Common myeloid progenitor, CD34-positive (primary cell): ENCODE data around the gene ZFAND3.
A peak's percentile ranks its signal among the peaks of the same experiment; 100 is the strongest.

Experiments used
- CTCF ChIA-PET: fragments of 350-600 bp; sonication (Branson Sonifier 250); formaldehyde crosslinking; loops from one replicate; lab custom pipeline; 2021; ENCODE audit warnings: antibody characterized with exemption; lab: Charles Lee
- POLR2A ChIA-PET: fragments of 350-600 bp; sonication (Branson Sonifier 250); formaldehyde crosslinking; loops from one replicate; lab custom pipeline; 2021; ENCODE audit warnings: antibody characterized with exemption; lab: Charles Lee
- DNase-seq, 3 donors: peaks; one replicate each; pipeline versions ENCODE4 v3.0.0 to v3.0.0-alpha.2; 2013
- H3K27ac ChIP-seq, 2 experiments: 1 replicate in 1 of 2; 2 replicates in 1 of 2; pipeline ENCODE4 v1.7.0; 2013; ENCODE audit warnings: inconsistent platforms in 2 of 2, low read length in 2 of 2, mild to moderate bottlenecking in 2 of 2, low read depth in 1 of 2, moderate library complexity in 1 of 2; ENCODE audit not compliant: severe bottlenecking in 2 of 2, insufficient read depth in 1 of 2, poor library complexity in 1 of 2
- H3K27me3 ChIP-seq, 5 experiments: replicated peaks in 2 of 5; 1 replicate in 3 of 5; 2 replicates in 2 of 5; pipeline versions ENCODE4 v1.6.1 to v1.7.0; 2013; ENCODE audit warnings: low read length in 4 of 5, mild to moderate bottlenecking in 2 of 5, moderate library complexity in 2 of 5, inconsistent platforms in 1 of 5; ENCODE audit not compliant: insufficient read depth in 5 of 5, control insufficient read depth in 4 of 5
- H3K36me3 ChIP-seq, 4 experiments: 1 replicate in 2 of 4; 2 replicates in 2 of 4; pipeline versions ENCODE4 v1.6.1 to v1.7.0; 2013; ENCODE audit warnings: low read length in 3 of 4, control low read depth in 1 of 4, mild to moderate bottlenecking in 1 of 4; ENCODE audit not compliant: control insufficient read depth in 4 of 4, insufficient read depth in 4 of 4
- H3K4me1 ChIP-seq, 4 experiments: 1 replicate in 3 of 4; 2 replicates in 1 of 4; pipeline versions ENCODE4 v1.6.1 to v1.7.1; 2013; ENCODE audit warnings: low read length in 3 of 4, mild to moderate bottlenecking in 3 of 4, control low read depth in 1 of 4, inconsistent platforms in 1 of 4, moderate library complexity in 1 of 4; ENCODE audit not compliant: control insufficient read depth in 4 of 4, insufficient read depth in 4 of 4; ENCODE audit errors: control extremely low read depth in 1 of 4
- H3K4me3 ChIP-seq, 7 experiments: 1 replicate in 4 of 7; 2 replicates in 3 of 7; pipeline versions ENCODE4 v1.5.1 to v1.7.0; 2013; ENCODE audit warnings: mild to moderate bottlenecking in 7 of 7, low read length in 6 of 7, moderate library complexity in 6 of 7, inconsistent platforms in 2 of 7, low read depth in 2 of 7, control low read depth in 1 of 7; ENCODE audit not compliant: insufficient read depth in 4 of 7, control insufficient read depth in 1 of 7; ENCODE audit errors: extremely low read depth in 1 of 7
- H3K9me3 ChIP-seq, 5 experiments: 1 replicate in 4 of 5; 2 replicates in 1 of 5; pipeline versions ENCODE4 v1.6.1 to v1.7.1; 2013; ENCODE audit warnings: low read length in 4 of 5, mild to moderate bottlenecking in 2 of 5, inconsistent platforms in 1 of 5, low read depth in 1 of 5, moderate library complexity in 1 of 5; ENCODE audit not compliant: control insufficient read depth in 4 of 5, insufficient read depth in 2 of 5; ENCODE audit errors: control extremely low read depth in 1 of 5
- WGBS: methylation state at CpG from one replicate; pipeline ENCODE4 v1.1.5; 2013; ENCODE audit not compliant: insufficient coverage; 5-methylcytosine and 5-hydroxymethylcytosine counted together

Gene ZFAND3

GRCh38 chr6:37994223-37994622, 174.7 kb downstream of the ZFAND3 start:
- H3K4me3 ChIP-seq, result no peak overlapping the region
- H3K9me3 ChIP-seq, result peaks cover 0 to 6% (median 0%) of the 10 kb centered on the region in 5 experiments
- ChIA-PET CTCF (interaction anchor here (1.0 to 1.3 kb wide), 3 partner anchors 11 to 297 kb away, joined by 3 to 4 read pairs (median 3); partner anchors contain the start of gene MDGA1), POLR2A (no interaction called here)
- no peak overlapping the region for H3K27ac ChIP-seq
- no peak for DNase-seq
- no peaks in the 10 kb centered on the region for H3K27me3 ChIP-seq
- H3K4me1 ChIP-seq, result no peaks in the 10 kb centered on the region
- 100% methylated on average over 1 of the region's 2 CpGs for WGBS
- no peaks in the 10 kb centered on the region for H3K36me3 ChIP-seq

GRCh38 chr6:37998366-37998765, 178.8 kb downstream of the ZFAND3 start:
- H3K9me3 ChIP-seq, result peaks cover 0 to 8% (median 0%) of the 10 kb centered on the region in 5 experiments
- ChIA-PET POLR2A (no interaction called here), CTCF (interaction anchor here (1.1 to 1.3 kb wide), 2 partner anchors 21 to 27 kb away, joined by 3 to 4 read pairs; no protein-coding TSS in a partner anchor)
- H3K4me1 ChIP-seq, result no peaks in the 10 kb centered on the region
- DNase-seq, result no peak
- H3K36me3 ChIP-seq, result no peaks in the 10 kb centered on the region
- H3K27me3 ChIP-seq, result no peaks in the 10 kb centered on the region
- 100% methylated on average over 2 of the region's 2 CpGs for WGBS
- H3K4me3 ChIP-seq, result no peak overlapping the region
- H3K27ac ChIP-seq, result no peak overlapping the region

- CTCF ChIA-PET, result no interaction called here
- POLR2A ChIA-PET, result interaction anchor here (0.8 kb wide), 1 partner anchor 8 kb away, joined by 3 read pairs; no protein-coding TSS in a partner anchor
- WGBS, result 100% methylated on average over 1 of the region's 1 CpG
Measured at GRCh38 chr6:38001386-38001785, 181.9 kb downstream of the ZFAND3 start.

GRCh38 chr6:38004908-38005307, 185.4 kb downstream of the ZFAND3 start:
- no peak for DNase-seq
- Histone ChIP-seq H3K4me1 (no peaks in the 10 kb centered on the region), H3K27ac (no peak overlapping the region), H3K4me3 (no peak overlapping the region), H3K27me3 (no peaks in the 10 kb centered on the region), H3K36me3 (peaks cover 0 to 4% (median under 1%) of the 10 kb centered on the region in 4 experiments), H3K9me3 (peaks cover 0 to under 1% (median 0%) of the 10 kb centered on the region in 5 experiments)
- CTCF ChIA-PET, result interaction anchor here (1.4 kb wide), 1 partner anchor 10 kb away, joined by 4 read pairs; no protein-coding TSS in a partner anchor
- POLR2A ChIA-PET, result no interaction called here
- WGBS, result 100% methylated on average over 1 of the region's 2 CpGs

More at GRCh38 chr6:38001386-38001785, 181.9 kb downstream of the ZFAND3 start:
- peaks cover 0 to 8% (median 0%) of the 10 kb centered on the region in 5 experiments for H3K9me3 ChIP-seq
- no peaks in the 10 kb centered on the region for H3K4me1 ChIP-seq
- no peak for DNase-seq
- no peaks in the 10 kb centered on the region for H3K27me3 ChIP-seq
- H3K27ac ChIP-seq, result no peak overlapping the region
- H3K36me3 ChIP-seq, result peaks cover 0 to under 1% (median 0%) of the 10 kb centered on the region in 4 experiments
- H3K4me3 ChIP-seq, result no peak overlapping the region

- H3K27ac ChIP-seq, result no peak overlapping the region
- 100% methylated on average over 1 of the region's 5 CpGs for WGBS
Measured at GRCh38 chr6:38011937-38012336, 192.4 kb downstream of the ZFAND3 start.

GRCh38 chr6:38012573-38012972, 193.0 kb downstream of the ZFAND3 start:
- Histone ChIP-seq H3K4me1 (peaks cover 0 to 6% (median 2%) of the 10 kb centered on the region in 4 experiments), H3K27ac (no peak overlapping the region), H3K36me3 (peaks cover 0 to 6% (median 3%) of the 10 kb centered on the region in 4 experiments), H3K27me3 (no peaks in the 10 kb centered on the region), H3K4me3 (no peak overlapping the region), H3K9me3 (peaks cover 0 to 14% (median 2%) of the 10 kb centered on the region in 5 experiments)
- peak; percentile 58 to 81 (median 79) for DNase-seq
- 71% methylated on average over 5 of the region's 5 CpGs for WGBS
- ChIA-PET CTCF (interaction anchor here (0.8 to 1.9 kb wide), 5 partner anchors 9 to 129 kb away, joined by 3 to 6 read pairs (median 3); no protein-coding TSS in a partner anchor), POLR2A (no interaction called here)

More at GRCh38 chr6:38011937-38012336, 192.4 kb downstream of the ZFAND3 start:
- Histone ChIP-seq H3K4me3 (no peak overlapping the region), H3K9me3 (peaks cover 0 to 14% (median 2%) of the 10 kb centered on the region in 5 experiments), H3K4me1 (peaks cover 0 to 3% (median under 1%) of the 10 kb centered on the region in 4 experiments), H3K27me3 (no peaks in the 10 kb centered on the region), H3K36me3 (peaks cover 0 to 6% (median 3%) of the 10 kb centered on the region in 4 experiments)
- POLR2A ChIA-PET, result interaction anchor here (0.7 kb wide), 1 partner anchor 189 kb away, joined by 3 read pairs; no protein-coding TSS in a partner anchor
- CTCF ChIA-PET, result interaction anchor here (0.7 to 1.9 kb wide), 8 partner anchors 8 to 320 kb away, joined by 3 to 6 read pairs (median 3); no protein-coding TSS in a partner anchor
- DNase-seq, result no peak

GRCh38 chr6:38015341-38015740, 195.8 kb downstream of the ZFAND3 start:
- no peak for DNase-seq
- Histone ChIP-seq H3K4me3 (no peak overlapping the region), H3K36me3 (peaks cover 0 to 2% (median under 1%) of the 10 kb centered on the region in 4 experiments), H3K27me3 (no peaks in the 10 kb centered on the region), H3K9me3 (peaks cover 0 to 11% (median 0%) of the 10 kb centered on the region in 5 experiments), H3K4me1 (peaks cover 0 to 6% (median 2%) of the 10 kb centered on the region in 4 experiments), H3K27ac (no peak overlapping the region)
- ChIA-PET POLR2A (no interaction called here), CTCF (interaction anchor here (2.7 kb wide), 1 partner anchor 12 kb away, joined by 8 read pairs; no protein-coding TSS in a partner anchor)
